OCI-M2 (cell line): Measurements from ENCODE around the gene LCE7A.

Experiments
- DNase-seq: peaks from one replicate; lab custom pipeline; 2025; ENCODE audit not compliant: unreplicated experiment; lab: John Stamatoyannopoulos, UW

Gene LCE7A, protein sequence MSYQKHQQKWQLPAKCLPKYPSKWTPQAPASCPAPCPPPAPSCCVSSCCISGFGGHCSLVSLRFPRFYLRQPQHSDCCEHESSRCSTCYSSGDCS

DNA sequence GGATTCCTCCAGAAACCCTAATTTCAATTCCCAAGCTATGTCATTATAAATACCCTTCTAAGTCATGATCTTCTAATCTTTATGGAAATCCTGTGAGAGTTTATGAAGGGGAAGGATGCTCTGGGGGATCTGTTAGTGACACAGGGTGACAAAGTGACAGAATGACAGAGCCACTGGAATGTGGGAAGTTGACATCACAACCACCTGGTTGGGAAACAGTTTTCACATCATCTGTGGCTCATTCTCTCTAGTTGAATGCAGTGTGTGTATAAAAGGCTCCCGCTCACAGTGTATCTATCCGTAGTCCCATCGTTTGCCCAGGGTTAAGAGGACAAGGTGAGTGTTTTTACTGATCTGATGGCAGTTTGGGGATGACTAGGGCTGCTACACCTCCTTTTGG lies at the start of gene LCE7A:
TSS of gene LCE7A (plus strand) at position 301 of the 400 bp plus-strand sequence. CDS start 702 bp downstream, outside the sequence.
- no peak for DNase-seq

DNA sequence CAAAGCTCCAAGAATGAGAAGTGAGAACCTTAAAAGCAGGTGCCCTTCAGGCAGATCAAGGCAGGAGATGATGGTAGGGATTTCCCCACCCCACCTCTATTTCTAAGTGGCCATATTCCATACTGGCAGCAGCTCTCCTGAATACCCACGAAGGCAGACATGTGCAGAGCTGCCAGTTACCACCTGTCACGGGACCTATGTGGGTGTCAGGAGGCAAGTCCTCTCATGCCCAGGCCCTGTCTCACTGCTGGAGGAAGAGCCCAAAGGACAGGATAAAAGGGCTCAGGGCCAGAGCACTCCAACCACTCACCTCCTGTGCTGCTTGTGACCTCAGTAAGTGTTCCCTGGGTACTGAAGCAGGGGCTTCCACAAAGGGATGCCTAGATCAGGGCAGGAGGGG lies 48.7 kb upstream of the LCE7A start:
- no peak for DNase-seq

DNA sequence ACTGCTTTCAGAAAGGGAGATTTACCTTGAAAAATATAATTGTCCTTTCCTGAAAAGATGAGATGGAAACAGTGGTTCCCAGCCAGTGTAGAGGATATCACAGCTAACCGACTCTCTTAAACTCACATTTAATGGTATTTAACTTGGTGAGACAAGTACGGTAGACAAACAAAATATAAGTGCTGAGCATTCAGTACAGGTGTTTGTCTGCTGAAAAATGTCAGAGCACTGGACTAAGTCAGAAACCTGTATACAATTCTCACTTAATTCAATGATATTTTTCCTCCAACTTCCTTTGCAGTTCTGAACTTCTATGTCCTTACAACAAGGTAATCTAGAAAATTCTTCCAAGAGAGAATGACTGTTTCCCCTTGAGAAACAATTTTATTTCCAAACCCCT lies 48.1 kb upstream of the LCE7A start, which contains the start of gene LCE1B:
TSS of gene LCE1B (plus strand) at position 301 of the 400 bp plus-strand sequence. CDS start 476 bp downstream, outside the sequence.
- DNase-seq = no peak

DNA sequence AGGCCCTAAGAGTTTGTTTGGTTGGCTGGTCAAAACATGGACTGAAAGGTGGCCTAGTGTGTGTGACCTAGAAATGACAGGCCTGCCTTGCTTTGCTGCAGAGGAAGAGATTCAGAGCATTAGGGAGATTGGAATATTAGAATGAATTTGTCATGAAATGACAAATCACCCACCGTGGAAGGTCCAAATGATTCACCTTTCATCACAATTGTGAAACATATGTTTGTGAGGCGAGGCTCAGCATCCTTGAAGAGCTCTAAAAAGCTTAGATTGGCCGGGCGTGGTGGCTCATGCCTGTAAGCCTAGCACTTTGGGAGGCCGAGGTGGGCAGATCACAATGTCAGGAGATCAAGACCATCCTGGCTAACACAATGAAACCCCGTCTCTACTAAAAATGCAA lies 42.5 kb upstream of the LCE7A start:
- DNase-seq = no peak

DNA sequence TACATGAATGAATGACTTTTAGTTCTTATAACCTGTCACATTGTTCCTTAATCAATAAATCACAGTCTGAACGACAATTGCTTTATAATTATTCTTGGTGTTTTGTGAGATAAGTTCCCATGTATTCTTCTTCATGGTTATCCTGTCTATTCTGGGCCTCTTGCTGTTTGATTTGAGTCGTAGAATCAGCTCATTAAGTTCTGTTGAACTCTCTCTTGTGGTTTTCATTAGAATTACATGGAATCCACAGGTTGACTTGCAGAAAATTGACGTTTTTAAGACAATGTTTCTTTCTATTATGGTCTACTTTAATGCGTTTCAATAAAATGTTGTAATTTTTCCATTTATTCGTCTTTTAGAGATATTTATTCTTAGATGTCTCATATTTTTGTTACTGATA lies 36.5 kb upstream of the LCE7A start:
- DNase-seq = no peak

DNA sequence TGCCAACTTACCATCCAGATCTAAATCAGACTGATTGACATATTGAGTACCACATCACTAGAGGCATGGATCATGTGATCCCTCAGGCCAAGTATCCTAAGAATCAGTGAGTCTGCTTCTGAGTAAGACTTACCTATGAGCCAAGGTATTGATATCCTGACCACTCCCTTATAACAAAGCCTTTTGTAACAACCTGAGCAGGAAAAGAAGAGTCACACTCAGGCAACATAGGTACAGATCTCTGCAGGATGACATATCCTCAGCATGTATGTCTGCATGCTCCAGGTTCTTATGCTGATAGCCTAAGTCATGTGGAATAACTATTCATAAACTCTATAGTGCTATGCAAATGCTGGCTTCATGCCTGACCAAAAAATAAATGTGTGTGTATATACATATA lies 34.8 kb upstream of the LCE7A start:
- DNase-seq = no peak

DNA sequence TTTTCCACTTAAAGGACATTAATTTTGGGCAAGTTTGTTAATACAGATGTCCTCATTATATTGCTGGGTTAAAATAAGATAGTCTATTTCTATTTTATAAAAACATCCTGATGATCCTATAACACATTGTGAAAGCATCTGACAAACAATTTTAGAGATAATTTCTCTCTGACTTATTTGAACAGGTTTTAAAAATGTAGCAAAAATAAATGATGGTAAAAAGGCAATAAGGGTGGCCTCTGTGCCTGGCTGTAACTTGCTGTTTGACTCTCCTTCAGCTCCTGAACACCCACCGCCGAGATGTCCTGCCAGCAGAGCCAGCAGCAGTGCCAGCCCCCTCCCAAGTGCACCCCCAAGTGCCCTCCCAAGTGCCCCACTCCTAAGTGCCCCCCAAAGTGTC lies 32.6 kb upstream of the LCE7A start, which contains the start of gene LCE1A:
TSS of gene LCE1A (plus strand) at position 301 of the 400 bp plus-strand sequence. CDS start at position 301, 0 bp downstream.
- DNase-seq = no peak

DNA sequence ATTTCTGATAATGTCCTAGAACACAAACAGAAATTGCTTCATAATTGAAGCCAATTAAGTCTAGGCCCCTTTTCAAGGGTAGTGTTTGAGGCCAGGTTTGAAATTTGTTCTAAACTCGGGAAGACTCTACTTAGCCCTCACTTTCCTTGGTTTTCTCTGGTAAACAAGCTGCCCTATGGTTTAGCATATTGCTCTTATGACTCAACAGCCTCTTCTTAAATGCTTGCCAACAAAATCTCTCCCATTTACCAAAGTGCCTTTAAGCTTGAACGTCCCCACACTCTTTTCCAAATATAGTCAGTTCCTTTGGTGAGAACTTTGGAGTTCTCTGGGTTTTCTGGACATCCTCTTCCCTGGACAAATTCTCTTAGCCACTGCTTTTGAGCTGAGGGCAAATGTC lies 22.9 kb upstream of the LCE7A start:
- DNase-seq = no peak

DNA sequence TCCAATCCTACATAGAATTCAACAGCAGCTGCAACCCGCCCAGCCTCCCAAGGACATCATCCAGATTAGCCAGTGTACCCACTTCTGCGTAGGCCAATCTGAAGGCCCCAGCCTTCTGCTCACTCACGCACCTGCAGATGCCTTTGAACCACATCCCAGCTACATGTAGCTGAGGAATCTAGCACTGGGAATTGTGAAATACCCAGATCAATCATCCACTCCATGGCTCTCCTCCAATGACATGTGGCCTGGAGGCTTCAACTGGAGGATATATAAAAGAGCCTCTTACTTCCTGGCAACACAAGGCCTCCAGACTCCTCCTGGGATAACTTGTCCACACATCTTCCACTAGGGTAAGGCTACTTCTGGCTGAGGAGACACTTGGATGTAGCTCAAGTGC lies 17.2 kb upstream of the LCE7A start, which contains the start of gene LCE6A:
TSS of gene LCE6A (plus strand) at position 301 of the 400 bp plus-strand sequence. CDS start 665 bp downstream, outside the sequence.
- no peak for DNase-seq

DNA sequence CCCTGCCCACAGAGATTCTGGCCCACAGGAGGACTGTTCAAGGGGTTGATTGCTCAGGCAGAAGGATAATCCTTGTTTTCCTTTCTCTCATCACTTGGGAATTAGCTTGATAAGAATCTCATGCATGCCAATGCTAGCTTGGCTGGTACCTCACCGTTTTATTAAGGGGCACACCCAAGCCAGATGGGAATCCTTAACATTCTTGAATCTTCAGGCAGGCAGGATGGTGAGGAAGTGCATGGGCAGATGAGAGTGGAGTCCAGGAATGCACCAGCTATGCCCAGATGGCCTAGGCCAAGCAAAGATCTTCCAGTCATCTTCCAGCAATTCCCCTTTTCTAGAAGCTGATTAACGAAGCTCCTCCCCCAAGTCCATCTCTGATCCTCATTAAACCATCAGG lies 4.1 kb upstream of the LCE7A start:
- no peak for DNase-seq

DNA sequence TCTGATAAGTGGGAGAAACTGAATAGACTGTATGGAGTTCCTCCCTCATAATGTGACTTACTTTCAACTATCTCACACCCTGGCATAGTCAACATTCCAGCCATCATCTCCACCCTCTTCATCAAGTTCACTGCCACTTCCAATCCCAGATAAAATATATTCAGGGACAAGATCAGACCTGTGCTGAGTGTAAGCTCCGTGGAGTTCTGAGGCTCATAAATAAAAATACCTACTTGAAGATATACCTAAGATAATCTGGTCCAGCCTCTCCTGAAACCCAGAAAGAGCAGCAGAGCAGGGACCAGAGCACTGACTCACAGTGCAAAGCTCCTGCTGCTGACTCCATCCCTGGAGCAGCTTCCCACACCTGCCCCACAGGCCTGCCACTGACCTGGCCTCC lies 1.7 kb upstream of the LCE7A start:
- DNase-seq = no peak

DNA sequence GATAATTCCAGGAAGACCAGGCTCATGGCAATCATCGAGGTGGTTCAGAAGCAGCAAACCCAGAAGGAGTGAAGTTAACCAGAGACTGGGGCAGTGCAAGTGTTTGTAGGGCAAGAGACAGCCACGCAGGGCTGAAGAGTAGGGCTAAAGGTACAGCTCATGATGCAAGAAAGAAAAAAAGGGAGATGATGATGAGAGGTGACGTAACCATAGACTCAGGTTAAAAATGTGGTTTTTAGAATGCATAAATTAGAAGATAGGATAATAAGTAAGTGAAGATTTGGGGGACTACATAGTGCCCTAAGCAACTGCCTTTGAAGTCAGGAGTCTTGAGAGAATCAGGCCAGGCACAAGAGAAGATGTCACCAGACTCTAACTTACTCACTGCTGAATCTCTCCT lies 333 bp downstream of the LCE7A start:
- DNase-seq = no peak

DNA sequence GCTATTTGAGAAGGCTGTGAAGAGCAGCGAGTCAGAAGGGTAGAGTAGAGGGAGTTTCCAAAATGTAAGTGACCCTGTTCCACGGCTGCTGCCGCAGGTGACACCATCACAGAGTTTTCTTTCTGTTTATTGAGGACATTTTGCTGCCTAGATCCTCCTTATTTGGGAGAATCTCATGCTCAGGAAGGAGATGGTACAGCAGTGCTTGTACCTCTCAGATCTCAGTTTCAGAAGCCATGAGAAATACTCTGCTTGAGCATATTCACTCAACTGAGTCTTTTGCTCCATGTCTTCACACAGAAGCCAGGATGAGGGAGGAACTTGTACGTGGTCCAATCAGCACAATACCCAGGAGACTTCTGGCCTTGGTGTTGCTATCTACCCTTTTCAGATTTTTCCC lies 1.6 kb downstream of the LCE7A start:
- no peak for DNase-seq

DNA sequence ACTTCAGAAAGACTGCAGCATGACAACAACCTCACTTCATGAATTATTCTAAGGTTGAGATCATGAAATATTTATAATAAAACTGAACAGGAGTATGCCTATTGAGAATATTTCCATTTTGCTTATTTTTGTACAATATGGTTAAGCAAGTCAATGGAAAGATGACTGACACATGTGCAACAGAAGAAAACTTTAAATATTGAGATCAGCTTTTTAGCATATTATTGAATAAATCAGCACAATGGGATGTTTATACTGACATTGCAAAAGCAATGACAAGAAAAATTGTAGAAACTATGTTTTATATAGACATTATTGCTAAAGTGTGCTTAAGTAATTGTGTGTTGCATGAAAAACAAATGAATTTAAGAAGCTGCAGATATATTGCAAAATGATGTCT lies 4.6 kb downstream of the LCE7A start:
- no peak for DNase-seq

DNA sequence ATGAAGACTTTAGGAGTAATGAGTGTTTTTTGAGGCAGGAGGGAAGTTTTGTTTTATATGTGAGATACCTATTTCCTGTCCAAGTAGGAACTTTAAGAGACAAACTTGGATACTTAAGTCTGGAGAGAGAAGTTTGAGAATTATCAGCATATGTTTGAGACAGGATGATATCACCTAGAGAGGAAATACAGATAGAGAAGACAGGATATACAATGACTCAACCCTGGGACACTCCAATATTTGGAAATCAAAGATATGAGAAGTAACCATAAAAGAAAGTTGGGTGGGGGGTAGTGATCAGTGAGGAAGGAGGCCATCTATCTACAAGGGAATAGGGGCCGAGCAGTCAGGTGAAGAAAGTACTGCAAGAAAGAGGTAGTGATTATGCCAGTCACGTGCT lies 6.5 kb downstream of the LCE7A start:
- no peak for DNase-seq

DNA sequence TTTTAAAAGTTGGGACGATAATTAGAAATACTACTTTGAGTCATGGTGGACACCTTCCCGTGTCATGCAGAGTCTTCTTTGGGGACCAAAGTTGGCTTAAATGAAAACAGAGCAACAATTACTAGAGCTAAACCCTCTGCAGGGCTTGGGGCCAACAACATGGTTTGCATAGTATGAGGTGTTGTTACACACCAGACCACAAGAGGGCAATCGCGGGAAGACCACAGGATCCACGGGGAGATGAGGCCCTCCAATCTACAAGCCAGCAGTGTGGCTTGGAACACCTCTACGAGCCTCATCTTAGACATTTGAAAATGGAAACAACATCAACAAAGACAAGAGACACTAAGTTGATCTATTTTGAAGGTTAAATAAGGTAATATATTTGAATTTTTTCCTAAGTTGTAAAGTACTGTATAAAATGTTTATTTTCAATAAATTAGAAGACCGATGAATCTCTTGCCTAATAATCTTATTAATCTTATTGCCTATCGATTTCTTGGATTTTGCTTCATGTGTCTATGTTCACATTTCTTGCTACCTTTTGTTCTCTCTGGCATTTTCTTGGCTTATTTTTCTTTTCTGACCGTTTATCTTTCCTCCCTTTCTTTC lies 10.1 kb downstream of the LCE7A start:
- DNase-seq = no peak

DNA sequence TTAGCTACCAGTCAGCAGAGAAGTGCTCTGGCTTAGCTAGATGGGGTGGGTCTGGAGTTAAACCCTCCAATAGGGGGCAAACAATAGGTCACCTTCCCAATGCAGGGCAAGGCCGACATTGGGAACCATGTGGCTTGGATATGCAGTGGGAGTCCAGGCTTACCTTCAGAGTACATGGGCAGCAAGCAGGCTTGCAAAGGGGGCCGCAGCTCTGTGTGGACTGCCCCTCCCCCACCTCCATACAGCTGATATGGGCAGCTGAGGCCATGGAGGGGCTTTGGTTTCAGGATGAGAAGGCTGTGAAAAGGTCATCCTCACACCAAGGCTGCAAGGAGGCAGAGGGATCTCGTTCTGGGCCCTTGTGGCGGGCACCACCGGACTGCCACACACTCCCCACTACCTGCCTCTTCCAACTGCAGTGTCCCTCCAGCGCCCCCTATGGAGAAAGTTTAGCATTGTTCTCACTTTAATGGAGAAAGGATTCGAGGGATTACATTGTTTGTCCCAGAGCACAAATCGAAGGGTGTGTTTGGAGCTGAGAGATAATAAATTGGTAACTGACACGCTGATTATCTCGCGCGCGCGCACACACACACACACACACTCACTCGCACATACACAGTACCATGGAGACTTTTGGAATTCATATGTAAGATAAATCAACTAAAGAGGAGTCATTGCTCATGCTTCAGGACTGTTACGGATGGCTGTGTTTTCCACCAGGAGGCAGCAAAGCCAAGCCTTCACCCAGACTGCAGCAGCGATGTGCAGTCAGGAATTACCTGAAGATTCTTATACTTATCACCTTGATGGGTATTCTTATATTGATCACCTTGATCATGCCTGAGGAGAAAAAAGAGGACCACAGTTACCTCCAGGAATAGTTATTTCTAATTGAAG lies 11.3 kb downstream of the LCE7A start:
- no peak for DNase-seq

DNA sequence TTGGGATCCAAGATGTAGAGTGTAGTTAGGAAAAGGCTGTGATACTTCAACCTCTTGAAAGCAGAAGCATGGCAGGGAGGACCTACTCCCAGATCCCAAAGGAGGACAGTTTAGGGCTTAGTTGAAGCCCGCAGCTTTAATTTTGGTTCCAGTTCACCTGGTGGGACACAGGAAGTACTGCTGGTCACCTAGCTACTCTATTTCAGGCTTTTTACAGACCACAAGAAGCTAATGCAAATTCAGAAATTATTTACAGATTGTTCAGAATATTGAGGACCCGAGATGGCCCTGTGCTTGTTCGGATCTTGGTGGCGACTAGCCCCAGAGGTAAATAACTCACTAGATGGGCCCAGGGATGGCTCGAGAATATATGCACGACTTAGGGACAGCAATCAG lies 11.9 kb downstream of the LCE7A start:
- DNase-seq = no peak

DNA sequence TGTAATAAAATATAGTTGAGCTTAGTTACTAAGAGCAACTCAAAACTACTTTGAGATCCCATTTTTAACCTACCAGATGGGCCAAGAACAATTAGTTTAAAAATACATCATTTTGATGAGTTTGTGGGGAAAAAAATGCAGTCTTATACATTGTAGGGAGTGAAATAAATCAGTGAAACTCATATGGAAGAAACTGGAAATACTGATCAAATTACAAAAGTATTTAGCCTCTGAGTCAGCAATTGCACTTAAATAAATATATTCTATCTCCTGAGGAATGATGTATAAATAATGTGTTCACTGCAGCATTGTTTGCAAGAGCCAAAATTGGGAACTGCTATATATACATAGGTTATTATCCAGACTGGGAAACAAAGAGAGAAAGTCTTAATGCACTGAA lies 13.7 kb downstream of the LCE7A start:
- DNase-seq = no peak

DNA sequence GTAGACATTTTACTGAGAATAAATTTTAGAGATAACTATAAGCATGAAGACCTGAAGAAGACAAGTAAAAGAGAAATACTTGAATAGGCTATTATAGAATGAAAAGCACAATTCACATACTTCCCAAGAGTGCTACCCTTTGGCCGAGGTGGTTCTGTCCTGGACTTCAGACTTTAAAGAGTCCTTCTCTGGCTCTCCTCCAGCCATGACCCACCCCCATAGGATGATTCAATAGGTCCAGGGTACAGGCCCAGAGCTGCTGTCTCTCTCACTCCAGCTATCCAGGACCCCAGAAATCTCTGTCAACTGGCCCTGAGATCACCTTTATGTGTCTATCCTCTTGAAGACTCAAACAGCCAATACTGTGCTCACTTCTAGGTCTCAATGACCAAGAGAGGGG lies 17.0 kb downstream of the LCE7A start:
- DNase-seq = no peak

DNA sequence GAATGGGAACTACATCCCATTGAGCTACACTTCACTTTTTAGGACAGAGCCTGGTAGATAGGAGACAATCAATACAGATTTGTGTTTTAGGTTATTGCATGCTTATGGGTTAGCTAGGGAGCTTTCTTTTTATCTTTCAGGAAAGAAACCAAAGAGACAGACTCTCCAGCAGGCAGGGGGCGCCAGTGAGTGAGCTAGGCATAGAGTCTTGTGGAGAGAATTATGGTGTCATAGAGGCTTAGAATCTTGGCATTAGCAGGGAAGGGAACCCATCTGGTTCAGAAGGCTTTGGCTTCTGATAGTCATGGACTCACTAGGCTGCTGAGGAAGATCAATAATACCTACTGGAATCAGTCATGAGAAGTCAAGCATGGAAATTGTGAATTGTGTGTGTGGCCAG lies 18.2 kb downstream of the LCE7A start, which contains the start of gene SMCP:
TSS of gene SMCP (plus strand) at position 281 of the 400 bp plus-strand sequence. CDS start 6,101 bp downstream, outside the sequence.
- no peak for DNase-seq
